Activated CD8-positive, alpha-beta memory T cell treated with anti-CD3 and anti-CD28 coated beads, Interleukin-2, amount 50 U/mL, for 48 hours (primary cell): ENCODE results near the gene VSTM2B.
"Not testable (repeated sequence)": the region's sequence is repeated elsewhere in the genome, so short reads cannot be mapped to it uniquely, and the experiment has no call there.

Experiments
- DNase-seq: peaks from one replicate; pipeline ENCODE4 v3.0.0-alpha.2; 2020

The VSTM2B gene

DNA sequence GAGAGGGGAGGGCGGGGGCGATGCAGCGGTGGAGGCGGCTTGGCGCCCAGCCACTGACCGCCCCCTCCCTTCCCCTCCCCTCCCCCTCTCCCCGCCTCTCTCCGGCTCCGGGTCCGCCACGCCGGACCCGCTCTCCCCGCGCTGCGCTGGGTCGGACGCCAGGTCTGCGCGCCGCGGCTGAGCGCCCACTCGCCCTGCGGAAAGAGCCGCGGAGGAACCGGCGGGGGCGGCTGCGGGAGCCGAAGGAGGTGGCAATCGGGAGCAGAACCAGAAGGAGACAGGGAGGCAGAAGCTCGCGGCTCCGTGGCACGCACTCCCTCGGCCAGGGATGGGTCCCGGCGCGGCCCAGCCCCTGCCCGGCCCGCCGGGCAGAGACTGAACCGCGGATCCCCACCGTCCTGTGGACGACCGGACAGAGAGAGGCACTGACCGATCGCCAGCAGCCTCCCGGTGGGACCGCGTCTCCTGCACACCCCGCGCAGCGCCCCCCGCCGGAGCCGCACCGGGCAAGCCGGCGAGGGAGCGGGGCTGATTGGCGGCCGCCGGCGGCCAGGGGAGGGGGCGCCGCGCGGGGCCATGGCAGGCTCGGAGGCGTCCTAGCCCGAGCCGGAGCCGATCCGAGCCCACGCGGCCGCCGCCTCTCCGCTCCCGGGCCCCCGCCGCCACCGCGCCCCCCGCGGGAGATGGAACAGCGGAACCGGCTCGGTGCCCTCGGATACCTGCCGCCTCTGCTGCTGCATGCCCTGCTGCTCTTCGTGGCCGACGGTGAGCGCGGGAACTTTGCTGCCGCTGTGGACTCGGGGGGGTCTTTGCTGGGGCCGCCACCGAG lies at the start of gene VSTM2B:
Gene VSTM2B (plus strand): TSS at position 94 of the 829 bp plus-strand sequence. CDS start 590 bp downstream, at position 684.
- no peak for DNase-seq

DNA sequence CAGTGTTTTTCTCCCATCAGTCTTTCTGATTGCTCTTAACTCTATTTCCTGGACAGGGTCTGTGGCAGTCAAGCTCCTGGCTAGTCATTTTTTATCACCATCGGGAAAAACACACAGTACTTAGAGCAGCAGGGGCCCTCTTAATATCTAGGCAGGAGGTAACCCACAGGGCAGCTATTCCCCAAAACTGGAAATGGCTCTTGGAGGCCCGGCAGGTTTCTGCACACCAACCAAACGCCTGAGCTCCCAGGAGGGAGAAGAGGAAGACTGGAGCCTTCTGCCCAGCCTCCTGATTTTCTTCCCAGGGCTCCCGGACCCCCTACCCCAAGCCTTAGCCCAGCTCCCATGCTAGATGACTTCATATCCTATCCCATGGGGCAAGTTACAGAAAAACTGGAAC lies 49.3 kb upstream of the VSTM2B start:
- DNase-seq = no peak

DNA sequence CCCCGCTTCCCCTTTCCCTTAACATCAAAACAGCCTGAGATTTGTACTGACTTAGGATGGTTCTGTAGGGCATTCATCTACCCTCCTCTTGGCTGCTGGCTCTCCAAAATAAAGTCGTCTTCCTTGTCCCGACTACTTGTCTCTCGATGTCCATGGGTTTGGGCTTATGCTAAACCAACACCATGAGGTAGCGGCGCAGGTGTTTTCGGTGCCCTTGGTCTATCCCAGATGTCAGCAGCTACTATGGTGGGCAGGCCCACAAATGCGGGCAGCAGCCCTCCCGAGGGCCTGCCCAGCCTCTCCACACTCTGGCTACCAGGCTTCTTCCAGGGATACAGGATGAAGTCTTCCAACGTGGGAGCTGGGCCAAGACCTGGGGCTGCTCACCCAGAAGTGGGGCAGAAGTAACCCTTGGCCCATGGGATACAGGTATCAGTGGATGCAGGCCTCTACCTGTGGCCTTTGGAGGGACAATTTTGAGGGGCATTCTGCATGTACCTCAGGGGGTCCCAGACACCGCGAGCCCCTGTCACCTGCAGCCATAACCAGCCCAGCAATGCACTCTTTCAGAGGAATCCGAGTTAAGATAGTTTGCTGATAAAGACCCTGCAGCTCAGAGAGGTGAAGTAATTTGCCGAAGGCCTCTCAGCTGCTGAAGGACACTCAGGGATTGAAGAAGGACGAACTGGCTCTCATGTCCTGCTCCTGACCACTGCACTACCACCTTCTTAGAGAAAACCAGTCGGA lies 47.8 kb upstream of the VSTM2B start:
- no peak for DNase-seq

DNA sequence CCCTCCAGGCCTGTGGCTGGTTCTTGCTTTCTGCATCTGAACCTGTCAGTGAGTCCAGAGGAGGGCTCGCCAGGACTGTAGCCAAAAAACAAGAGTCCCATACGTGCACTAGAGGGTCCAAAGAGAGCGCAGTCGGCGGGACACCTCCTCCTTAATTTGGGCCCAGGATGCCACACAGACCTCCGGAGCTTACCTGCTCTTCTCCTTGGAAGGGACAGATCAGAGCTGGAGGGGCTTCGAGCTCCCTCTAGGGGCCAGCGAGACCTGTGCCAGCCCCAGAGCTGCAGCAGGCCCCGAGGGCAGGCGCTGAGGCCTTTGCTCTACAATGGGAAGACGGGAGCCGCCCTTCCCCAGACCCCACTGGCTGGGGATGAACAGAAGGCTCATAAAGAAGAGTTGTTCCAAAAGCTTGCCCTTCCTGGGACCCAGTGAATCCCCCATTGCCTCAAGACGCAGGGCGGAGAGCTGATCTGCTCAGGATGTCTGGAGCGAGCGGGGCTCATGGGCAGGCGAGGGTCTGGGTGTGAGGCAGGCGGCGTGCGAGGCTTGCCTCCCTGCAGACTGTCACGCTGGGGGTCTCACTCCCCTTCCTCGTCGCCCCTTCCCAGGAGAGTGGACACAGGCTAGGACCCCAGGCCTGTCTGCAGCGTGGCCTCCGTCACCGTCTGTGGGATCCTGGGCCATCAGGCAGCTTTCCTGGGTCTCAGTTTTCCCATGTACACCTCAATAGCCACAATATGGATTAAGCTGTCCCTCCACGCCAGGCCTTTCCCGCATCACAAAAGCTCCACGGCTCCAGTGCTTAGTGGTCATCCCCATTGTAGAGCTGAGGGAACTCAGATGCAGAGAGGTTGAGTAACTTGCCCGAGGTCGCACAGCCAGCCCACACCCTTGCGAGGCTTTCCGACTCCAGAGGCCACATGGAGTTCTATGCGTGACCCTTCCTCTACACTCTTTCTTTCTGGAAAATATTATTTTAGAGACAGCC lies 46.9 kb upstream of the VSTM2B start:
- DNase-seq = no peak

DNA sequence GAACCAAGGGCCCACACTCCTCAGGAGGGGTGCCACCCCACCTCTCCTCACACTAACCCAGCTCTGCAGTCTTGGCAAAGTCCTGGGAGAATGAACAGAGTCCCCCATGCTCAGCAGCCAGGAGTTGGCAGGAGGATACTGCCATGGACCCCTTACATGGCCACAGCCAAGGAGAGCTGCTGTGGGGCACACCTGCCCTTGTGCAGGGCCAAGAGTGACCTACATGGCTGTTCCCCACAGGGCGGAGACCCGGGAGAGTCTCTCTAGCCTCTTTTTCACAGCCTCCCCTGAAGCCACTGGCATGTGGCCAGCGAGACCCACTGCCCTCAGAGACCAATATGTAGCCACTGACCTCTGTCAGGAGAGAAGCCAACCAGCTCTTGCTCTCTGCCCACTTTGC lies 45.9 kb upstream of the VSTM2B start:
- no peak for DNase-seq

- no peak for DNase-seq
Observed at GRCh38 chr19:29480507-29480906, 45.3 kb upstream of the VSTM2B start.

DNA sequence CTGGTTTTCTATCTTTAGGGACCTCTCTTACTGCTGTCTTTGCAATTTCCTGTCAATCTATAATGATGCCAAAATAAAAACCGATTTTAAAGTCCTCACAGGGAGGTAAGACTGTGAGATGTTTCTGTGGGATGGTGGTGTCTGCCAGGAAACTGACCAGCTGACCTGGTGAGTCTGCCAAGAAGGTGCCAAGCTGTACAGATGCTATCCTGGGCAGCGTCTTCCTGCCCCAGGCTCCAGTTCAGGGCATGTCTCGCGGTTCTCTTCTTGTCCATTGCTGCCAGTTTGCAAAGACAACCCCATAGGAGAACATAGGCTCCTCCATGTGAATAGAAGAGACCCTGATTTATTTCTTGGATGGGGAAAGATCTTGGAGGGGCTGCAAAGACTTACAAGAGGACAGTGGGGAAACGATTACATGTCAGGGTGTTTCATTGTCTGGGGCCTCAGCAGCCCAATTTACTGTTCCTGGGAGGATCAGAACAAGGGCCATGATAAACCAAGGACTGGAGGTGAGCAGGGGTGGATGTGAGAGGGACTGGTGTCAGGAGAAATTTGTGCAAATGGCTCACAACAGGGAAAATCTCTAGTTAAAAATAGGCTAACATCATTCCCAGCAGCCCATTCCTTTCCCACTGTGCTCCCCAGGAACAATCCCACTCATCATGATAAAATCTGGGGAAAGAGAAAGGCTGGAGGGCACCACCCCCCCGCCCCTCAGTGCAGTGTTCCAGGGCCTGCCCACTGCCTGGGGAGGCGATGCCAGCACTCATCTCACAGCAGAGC lies 42.7 kb upstream of the VSTM2B start:
- no peak for DNase-seq

DNA sequence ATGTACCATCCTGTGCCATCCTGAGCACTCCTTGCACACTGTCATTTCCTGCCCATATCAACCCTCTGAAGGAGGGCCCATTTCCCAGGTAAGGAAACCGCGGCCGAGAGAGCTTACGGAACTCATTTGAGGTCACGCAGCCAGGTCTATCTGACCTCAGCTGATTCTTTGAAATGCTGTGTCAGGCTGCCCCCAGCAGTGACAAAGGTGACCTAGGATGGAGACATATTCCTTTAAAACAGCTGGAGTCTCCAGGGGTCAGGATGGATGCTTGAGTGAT lies 42.2 kb upstream of the VSTM2B start:
- DNase-seq = no peak

DNA sequence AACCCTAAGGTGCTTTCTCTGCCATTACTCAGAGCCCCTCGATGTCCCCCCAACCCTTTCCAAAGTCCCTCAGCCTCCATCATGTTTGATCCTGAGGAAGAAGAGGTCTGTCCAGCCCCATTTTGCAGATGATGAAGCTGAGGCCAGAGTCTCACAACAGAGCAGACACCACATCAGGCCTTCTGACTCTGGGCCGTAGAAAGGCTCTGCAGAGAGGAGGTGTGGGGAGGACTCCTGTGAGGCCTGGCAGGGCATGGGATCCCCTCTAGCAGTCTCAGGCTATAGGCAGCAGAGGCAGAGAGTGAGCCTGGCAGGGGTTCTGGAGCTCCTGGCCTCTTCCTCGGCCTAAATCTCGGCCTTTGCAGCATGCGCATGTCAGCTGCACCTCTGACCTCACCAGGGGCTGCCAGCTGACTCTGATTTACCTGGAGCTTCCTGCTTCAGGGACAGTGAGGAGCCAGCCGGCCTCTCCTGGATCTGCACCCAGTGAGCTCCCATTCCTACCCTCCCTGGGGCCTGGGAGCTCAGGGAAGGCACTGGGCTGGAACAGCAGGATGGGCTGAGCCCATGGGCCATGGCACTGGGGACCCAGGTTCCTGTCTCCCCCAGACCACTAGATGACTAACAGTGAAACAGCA lies 41.7 kb upstream of the VSTM2B start:
- peak; percentile 23 for DNase-seq

DNA sequence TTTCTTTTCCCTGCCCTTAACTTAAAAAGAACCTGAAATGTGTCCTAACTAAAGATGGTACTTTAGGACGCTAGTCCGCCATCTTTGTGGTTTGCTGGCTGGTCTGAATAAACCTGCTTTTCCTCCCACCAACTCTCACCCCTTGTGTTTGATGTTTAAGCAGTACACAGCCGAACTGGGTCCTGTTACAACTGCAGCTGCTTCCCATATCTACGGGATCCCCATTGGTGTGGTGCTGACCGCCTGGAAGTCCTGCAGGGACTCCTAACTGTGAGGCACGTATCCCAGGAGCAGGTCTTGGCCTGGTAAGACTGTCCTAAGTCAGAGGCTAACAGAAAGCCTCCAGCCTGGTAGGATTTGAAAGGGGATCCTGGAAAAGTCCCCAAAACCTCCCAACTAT lies 40.9 kb upstream of the VSTM2B start:
- DNase-seq = no peak

DNA sequence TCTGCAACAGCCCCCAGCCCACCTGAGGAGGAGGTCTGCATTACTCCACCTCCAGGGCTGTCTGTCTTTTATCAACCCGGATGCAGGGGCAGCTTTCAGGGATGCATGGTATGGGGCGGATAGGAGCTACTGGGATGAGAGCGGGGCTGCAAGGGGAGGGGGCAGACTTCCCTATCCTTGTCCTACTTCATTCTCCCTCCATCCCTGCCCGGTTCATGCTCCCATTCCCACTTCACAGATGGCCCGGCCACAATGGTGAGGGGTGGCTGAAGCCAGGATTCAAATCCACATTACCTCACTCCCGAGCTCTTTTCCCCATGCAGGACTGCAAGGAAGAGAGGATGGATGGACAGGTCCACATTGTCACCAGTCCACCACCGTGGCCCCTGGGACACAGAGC lies 40.5 kb upstream of the VSTM2B start:
- DNase-seq = peak; percentile 30

DNA sequence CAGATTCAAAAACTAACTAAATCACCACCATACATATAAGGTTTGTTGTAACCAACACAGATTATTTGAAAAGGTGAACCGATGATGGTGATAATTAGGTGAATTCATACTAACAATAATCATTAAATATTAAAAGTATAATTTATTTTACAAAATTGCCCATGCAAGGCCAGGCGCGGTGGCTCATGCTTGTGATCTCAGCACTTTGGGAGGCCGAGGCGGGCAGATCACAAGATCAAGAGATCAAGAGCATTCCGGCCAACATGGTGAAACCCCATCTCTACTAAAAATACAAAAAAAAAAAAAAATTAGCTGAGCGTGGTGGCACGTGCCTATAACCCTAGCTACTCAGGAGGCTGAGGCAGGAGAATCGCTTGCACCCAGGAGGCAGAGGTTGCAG lies 38.8 kb upstream of the VSTM2B start:
- not testable (repeated sequence) for DNase-seq

- no peak for DNase-seq
Observed at GRCh38 chr19:29487432-29487831, 38.4 kb upstream of the VSTM2B start.

- DNase-seq = no peak
Observed at GRCh38 chr19:29488316-29488715, 37.5 kb upstream of the VSTM2B start.

DNA sequence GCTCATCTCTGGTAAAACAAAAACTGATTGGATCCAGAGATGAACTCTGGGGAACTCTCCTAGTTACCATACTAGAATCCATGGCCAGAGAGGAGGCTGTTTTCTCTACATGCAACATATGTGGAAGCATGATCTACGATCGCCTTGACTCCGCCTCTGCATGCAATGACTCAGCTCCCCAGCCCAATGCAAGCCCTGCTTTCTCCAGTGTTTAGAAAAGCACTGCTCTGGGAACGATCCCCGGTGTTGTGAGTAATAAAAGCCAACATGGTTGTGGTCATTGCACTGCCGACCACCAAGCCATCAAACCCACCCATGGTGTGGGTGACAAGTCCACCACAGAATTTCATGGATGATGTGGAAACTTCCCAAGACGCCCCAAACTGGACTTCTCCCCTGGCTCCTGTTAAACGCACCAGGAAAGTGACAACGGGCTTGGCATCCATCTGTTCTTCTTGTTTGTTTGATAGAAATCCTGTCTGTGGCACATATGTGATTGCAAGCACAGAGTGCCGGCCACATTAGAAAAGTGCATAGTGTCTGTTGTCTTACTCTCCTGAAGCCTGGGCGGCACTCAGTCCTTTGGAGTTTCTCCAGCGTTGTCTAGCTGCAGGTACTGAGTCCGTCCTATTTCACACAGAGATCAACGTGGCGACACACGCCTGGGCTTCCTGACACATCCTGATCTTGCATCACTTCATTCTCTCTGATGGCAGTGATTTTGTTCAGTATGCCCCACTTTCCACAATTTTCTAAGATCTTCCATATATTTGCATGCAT lies 36.4 kb upstream of the VSTM2B start:
- DNase-seq = no peak

DNA sequence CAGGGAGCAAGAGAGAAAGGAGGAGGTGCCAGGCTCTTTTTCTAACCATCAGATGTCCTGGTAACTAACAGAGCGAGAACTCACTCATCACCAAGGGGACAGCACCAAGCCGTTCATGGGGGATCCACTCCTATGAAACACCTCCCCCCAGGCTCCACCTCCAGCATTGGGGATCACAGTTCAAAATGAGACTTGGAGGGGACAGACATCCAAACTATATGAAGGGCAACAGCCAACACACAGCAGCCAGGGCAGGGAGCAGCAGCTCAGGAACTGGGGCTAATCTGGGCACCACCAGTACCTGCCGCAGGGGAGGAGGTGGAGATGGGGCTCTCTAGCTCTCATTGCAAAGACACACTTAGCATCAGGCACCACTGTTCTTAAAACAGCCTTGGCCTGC lies 34.3 kb upstream of the VSTM2B start:
- DNase-seq = no peak

DNA sequence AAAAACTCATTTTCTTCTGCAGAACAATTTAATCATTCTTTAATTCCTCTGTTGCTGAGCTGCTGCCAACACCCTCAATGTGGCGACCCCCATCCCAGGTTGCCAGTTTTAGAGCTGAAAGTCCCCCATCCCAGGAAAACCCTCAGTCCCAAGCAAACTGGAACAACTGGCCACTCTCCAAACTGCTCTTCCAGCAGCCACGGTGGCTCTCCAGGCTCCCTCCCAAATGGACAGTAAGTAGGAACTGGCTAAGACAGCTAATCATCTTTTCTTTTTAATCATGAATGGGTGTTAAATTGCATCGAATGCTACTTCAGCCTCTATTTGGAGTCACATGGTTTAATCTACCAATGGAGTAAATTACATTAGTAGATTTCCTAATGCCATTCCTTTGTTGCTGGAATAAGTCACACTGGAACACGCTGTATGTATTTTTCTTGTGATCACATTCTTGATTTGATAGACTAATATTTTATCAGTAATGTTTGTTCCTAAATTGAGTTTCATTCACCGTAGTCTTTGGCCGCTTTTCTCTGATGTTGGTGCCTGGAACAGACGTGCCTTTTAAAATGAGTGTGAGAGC lies 33.7 kb upstream of the VSTM2B start:
- DNase-seq = no peak

DNA sequence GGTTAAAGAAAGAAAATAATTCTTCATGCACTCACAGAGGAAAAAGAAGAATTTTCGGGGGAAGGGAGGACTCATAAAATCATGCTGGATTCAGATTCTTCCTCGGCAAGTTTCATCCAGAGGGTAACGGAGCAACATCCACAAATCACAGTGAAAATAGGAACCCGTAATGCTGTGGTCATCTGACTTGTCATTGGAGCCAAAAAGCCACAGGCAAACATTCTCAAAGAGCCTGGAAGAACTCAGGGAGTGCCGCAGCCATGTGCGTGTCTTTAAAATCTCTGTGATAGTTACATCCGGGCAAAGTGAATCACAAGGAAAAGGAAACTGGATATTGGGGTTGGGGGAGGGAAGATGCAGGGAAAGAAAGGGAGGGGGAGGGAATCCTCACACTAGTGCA lies 33.0 kb upstream of the VSTM2B start:
- DNase-seq = no peak

DNA sequence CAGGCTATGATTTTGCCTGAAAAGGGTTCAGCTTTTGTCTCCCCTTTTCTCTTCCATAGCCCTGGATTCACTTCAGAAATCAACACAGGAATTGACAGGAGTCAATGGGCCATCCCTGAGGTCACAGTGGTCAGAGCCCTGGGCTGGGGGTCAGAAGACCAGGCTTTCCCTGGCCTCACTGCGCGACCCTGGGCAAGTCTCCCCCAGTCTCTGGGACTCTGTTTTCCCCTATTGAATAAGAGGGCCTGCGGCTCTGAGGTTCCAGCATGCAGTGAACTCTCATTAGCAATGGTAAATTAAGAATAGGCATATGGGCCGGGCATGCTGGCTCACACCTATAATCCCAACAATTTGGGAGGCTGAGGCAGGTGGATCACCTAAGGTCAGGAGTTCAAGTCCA lies 30.7 kb upstream of the VSTM2B start:
- DNase-seq = no peak

- no peak for DNase-seq
Observed at GRCh38 chr19:29495901-29496441, 29.8 kb upstream of the VSTM2B start.

GRCh38 chr19:29497241-29497640 lies 28.6 kb upstream of the VSTM2B start:
- no peak for DNase-seq
